ENCODE results near the gene HECW1. TPM values are rescaled to one million over a fixed set of nuclear protein-coding genes. Genes with fewer than 3 reads are reported as not detected.
A peak's percentile ranks its signal among the peaks of the same experiment; 100 is the strongest.

HECW1 gene
- total and polyA plus RNA-seq, 2 experiments from 2014 or later, result 2.0 to 4.8 TPM

DNA sequence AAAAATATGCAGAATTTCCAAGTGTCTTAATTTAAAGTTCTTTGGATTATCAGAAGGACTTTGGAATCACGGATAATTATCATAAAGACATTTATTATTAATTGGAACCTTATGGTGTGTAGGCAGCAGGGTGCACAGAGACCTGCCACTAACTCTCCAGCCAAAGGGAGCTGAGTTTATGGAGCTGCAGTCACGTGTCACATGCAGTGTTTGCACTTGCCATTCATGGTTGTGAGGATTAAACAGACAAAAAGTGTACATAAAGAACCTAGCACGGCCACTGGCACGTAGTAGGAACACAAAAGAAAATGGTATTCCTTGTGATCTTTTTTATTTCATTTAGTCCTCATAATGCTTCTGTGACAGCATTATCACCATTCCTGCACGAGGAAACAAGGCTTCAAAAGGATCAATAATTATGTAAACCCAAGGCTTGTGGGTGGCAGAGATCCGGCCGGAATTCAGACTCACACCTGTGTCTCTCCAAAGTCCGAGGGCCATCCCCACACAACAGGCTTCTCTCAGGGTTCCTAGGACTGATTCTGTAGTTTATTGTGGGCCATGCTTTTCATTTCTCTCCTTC lies 326.5 kb downstream of the HECW1 start:
- Histone ChIP-seq H3K9me2 (ENCODE audit: insufficient read depth) (no peaks in the 10 kb centered on the region), H3K27me3 (replicated peaks; ENCODE audit: insufficient read depth) (no peaks in the 10 kb centered on the region), H3K9me3 (ENCODE audit: low read depth) (no peaks in the 10 kb centered on the region), H3K4me3 (no peak overlapping the region), H3K4me1 (ENCODE audit: insufficient read depth) (no peaks in the 10 kb centered on the region), H3K27ac (no peak overlapping the region), H3K79me2 (ENCODE audit: insufficient read depth) (no peaks in the 10 kb centered on the region), H3F3A (ENCODE audit: insufficient read depth) (no peaks in the 10 kb centered on the region), H2AFZ (no peak overlapping the region), H3K36me3 (ENCODE audit: low read depth) (no peaks in the 10 kb centered on the region), H3K4me2 (ENCODE audit: unreplicated experiment) (no peak overlapping the region), H3K9ac (no peak overlapping the region), H4K20me1 (ENCODE audit: insufficient read depth) (no peaks in the 10 kb centered on the region)
- DNase-seq, result no peak
- TF ChIP-seq EZH2 (IDR thresholded peaks at IDR 0.05; ENCODE audit: insufficient read depth, poor library complexity, severe bottlenecking) (no peak), EZH2phosphoT487 (IDR thresholded peaks at IDR 0.05; ENCODE audit: insufficient read depth, low read depth) (no peak)
- 79 to 84% methylated on average over 8 of the region's 8 CpGs for WGBS, 2 experiments (ENCODE audit: low coverage in 1 of 2, low lambda C conversion rate in 2 of 2, missing lambda C conversion rate in 2 of 2)
- in situ Hi-C loops (cut with MboI), result no loop called here

DNA sequence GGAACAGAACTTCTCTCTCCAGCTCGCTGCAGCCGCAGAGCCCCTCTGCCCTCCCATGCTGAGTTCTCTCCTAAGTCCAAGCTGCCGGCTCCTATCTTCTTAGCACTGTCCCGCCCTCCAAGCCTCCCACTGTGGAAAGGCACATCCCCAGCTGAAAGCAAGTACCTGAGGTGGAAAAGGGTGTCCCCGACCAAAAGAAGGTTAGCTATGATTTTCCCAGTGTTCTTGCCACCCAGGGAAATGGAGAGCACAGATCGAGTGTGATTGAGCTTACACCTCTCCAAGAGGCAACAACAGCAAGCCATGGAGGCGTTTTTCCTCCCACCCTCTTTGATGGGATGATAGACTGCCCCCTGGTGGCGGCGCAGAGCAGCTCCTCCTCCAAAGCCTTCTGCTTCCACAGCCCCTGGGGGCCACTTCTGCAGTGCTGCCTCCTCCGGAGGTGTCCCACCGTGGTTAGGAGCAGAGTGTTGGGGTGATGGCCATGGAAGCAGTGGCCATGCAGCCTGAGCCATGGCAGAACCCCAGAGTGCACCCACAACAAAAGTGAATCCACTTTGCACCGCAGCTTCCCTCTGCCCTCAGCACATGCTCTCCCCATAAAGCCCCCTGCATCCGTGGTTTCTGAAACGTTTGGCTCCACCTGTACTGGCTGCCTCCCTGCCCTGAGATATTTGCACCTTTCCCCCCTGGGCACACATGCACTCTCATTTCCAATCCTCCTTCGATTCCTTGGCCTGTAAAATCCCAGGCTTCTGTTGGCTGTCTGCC lies 327.4 kb downstream of the HECW1 start:
- no peak overlapping the region for H2AFZ ChIP-seq

DNA sequence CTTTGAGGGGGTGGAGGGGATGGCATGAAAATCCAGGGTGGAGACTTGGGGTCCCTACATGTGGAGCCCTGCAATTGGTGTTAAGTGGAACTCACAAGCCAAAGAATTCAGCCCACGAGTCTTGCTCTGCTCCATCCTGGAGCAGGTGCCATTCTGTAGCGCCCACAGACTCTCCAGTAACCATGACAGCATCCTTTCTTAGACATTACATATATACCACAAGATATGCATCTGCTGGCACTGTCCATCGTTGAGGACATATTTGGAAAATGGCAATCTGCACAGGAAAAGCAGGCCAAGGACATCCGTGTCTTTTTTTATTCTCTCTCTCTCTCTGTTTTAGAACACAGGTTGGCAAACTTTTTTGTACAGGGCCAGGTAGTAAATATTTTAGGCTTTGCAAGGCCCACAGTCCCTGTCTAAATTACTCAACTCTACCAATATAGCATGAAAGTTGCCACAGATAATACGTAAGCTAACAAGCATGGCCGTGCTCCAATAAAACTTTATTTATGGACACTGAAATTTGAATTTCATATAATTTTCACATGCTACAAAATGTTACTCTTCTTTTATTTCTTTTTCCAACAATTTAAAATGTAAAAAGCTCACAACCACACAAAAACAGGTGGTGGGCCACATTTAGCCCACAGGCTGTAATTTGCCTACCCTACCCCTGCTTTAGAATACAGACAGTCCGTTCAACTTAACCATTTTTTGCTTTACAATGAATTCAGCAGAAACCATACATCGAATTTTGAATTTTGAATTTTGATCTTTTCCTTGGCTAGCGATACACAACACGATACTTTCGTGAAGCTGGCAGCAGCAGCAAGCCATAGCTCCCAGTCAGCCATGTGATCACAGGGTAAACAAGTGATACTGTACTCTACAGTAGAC lies 329.0 kb downstream of the HECW1 start:
- no peaks in the 10 kb centered on the region for H3K27me3 ChIP-seq (replicated peaks; ENCODE audit: insufficient read depth)
- DNase-seq, result no peak
- in situ Hi-C loops (cut with MboI), result no loop called here

More for the DNA sequence above, 327.4 kb downstream of the HECW1 start:
- Histone ChIP-seq H3K9me3 (ENCODE audit: low read depth) (no peaks in the 10 kb centered on the region), H3K4me2 (ENCODE audit: unreplicated experiment) (no peak overlapping the region), H3K9me2 (ENCODE audit: insufficient read depth) (no peaks in the 10 kb centered on the region), H3K4me3 (no peak overlapping the region), H3F3A (ENCODE audit: insufficient read depth) (no peaks in the 10 kb centered on the region), H3K9ac (no peak overlapping the region), H3K27ac (no peak overlapping the region), H3K4me1 (ENCODE audit: insufficient read depth) (no peaks in the 10 kb centered on the region), H4K20me1 (ENCODE audit: insufficient read depth) (no peaks in the 10 kb centered on the region), H3K79me2 (ENCODE audit: insufficient read depth) (no peaks in the 10 kb centered on the region), H3K36me3 (ENCODE audit: low read depth) (no peaks in the 10 kb centered on the region), H3K27me3 (replicated peaks; ENCODE audit: insufficient read depth) (no peaks in the 10 kb centered on the region)
- TF ChIP-seq EZH2 (IDR thresholded peaks at IDR 0.05; ENCODE audit: insufficient read depth, poor library complexity, severe bottlenecking) (no peak), EZH2phosphoT487 (IDR thresholded peaks at IDR 0.05; ENCODE audit: insufficient read depth, low read depth) (no peak)
- WGBS, 2 experiments (ENCODE audit: low coverage in 1 of 2, low lambda C conversion rate in 2 of 2, missing lambda C conversion rate in 2 of 2), result 54 to 65% methylated on average over 15 of the region's 15 CpGs
- peak; percentile 69 for DNase-seq
- in situ Hi-C loops (cut with MboI), result no loop called here

DNA sequence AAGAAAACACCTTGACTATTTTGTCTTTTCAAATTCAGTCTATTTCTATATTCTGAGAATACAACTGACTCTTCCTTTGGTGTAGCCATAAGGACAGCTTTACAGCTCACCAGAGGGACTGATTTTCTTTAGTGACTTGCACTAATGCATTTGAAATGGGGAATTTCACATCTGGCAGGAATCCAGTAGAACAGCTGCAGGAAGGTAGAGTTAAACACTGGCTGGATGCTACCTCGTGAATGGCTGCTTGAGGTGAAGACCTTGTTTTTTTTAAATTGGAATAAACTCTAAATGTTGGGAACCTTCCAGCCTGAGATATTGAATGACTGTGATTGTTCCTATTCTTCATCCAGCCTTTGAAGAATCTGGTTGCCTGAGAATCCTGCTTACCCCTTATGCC lies 330.9 kb downstream of the HECW1 start:
- Histone ChIP-seq H3F3A (ENCODE audit: insufficient read depth) (no peaks in the 10 kb centered on the region), H3K27ac (no peak overlapping the region), H3K9me3 (ENCODE audit: low read depth) (no peaks in the 10 kb centered on the region), H3K27me3 (replicated peaks; ENCODE audit: insufficient read depth) (no peaks in the 10 kb centered on the region), H3K9ac (no peak overlapping the region), H3K4me2 (ENCODE audit: unreplicated experiment) (no peak overlapping the region), H4K20me1 (ENCODE audit: insufficient read depth) (no peaks in the 10 kb centered on the region), H3K9me2 (ENCODE audit: insufficient read depth) (no peaks in the 10 kb centered on the region), H2AFZ (no peak overlapping the region), H3K4me1 (ENCODE audit: insufficient read depth) (no peaks in the 10 kb centered on the region), H3K4me3 (no peak overlapping the region), H3K36me3 (ENCODE audit: low read depth) (no peaks in the 10 kb centered on the region), H3K79me2 (ENCODE audit: insufficient read depth) (no peaks in the 10 kb centered on the region)
- in situ Hi-C loops (cut with MboI), result no loop called here
- TF ChIP-seq EZH2 (IDR thresholded peaks at IDR 0.05; ENCODE audit: insufficient read depth, poor library complexity, severe bottlenecking) (no peak), EZH2phosphoT487 (IDR thresholded peaks at IDR 0.05; ENCODE audit: insufficient read depth, low read depth) (no peak)
- WGBS, 2 experiments (ENCODE audit: low coverage in 1 of 2, low lambda C conversion rate in 2 of 2, missing lambda C conversion rate in 2 of 2), result 96 to 100% methylated on average over 1 of the region's 1 CpG
- no peak for DNase-seq

More for the DNA sequence above, 329.0 kb downstream of the HECW1 start:
- H3K9ac ChIP-seq, result no peak overlapping the region
- no peaks in the 10 kb centered on the region for H3K36me3 ChIP-seq (ENCODE audit: low read depth)
- no peak overlapping the region for H3K27ac ChIP-seq
- no peaks in the 10 kb centered on the region for H3K79me2 ChIP-seq (ENCODE audit: insufficient read depth)
- H3K9me3 ChIP-seq (ENCODE audit: low read depth), result no peaks in the 10 kb centered on the region
- no peak for TF ChIP-seq EZH2 (IDR thresholded peaks at IDR 0.05; ENCODE audit: insufficient read depth, poor library complexity, severe bottlenecking)
- TF ChIP-seq EZH2phosphoT487 (IDR thresholded peaks at IDR 0.05; ENCODE audit: insufficient read depth, low read depth), result no peak
- H3K9me2 ChIP-seq (ENCODE audit: insufficient read depth), result no peaks in the 10 kb centered on the region
- H3K4me3 ChIP-seq, result no peak overlapping the region
- H3F3A ChIP-seq (ENCODE audit: insufficient read depth), result no peaks in the 10 kb centered on the region
- no peaks in the 10 kb centered on the region for H3K4me1 ChIP-seq (ENCODE audit: insufficient read depth)
- H3K4me2 ChIP-seq (ENCODE audit: unreplicated experiment), result no peak overlapping the region
- no peaks in the 10 kb centered on the region for H4K20me1 ChIP-seq (ENCODE audit: insufficient read depth)
- no peak overlapping the region for H2AFZ ChIP-seq
- WGBS, 2 experiments (ENCODE audit: low coverage in 1 of 2, low lambda C conversion rate in 2 of 2, missing lambda C conversion rate in 2 of 2), result 93 to 94% methylated on average over 11 of the region's 11 CpGs
